Neural crest cell (in vitro differentiated cells): ENCODE data around the gene RAD23B. TPM values are rescaled to one million over a fixed set of nuclear protein-coding genes. Genes with fewer than 3 reads are reported as not detected.

Experiments used
- DNase-seq: peaks from one replicate; pipeline ENCODE4 v3.0.0; 2021; ENCODE audit warnings: low read depth, mixed read lengths, low spot score
- H3K27ac Mint-ChIP-seq: one replicate; pipeline ENCODE4 v1.8.0; 2021; ENCODE audit warnings: mild to moderate bottlenecking, mixed read lengths; ENCODE audit not compliant: unreplicated experiment
- H3K27me3 Mint-ChIP-seq: 2 replicates; pipeline ENCODE4 v1.8.0; 2021; ENCODE audit warnings: low read depth, mild to moderate bottlenecking, mixed read lengths
- H3K36me3 Mint-ChIP-seq: 2 replicates; pipeline ENCODE4 v1.8.0; 2021; ENCODE audit warnings: low read depth, mild to moderate bottlenecking, mixed read lengths
- H3K4me1 Mint-ChIP-seq: 2 replicates; pipeline ENCODE4 v1.8.0; 2021; ENCODE audit warnings: mixed read lengths
- H3K4me3 Mint-ChIP-seq: one replicate; pipeline ENCODE4 v1.8.0; 2021; ENCODE audit warnings: mild to moderate bottlenecking, mixed read lengths
- H3K9me3 Mint-ChIP-seq: 2 replicates; pipeline ENCODE4 v1.8.0; 2021; ENCODE audit warnings: mixed read lengths
- CTCF ChIP-seq: fragments of 200-600 bp; sonication (generic); conservative IDR thresholded peaks from 2 replicates; pipeline ENCODE4 v1.5.0; 2021; ENCODE audit warnings: antibody characterized with exemption, mild to moderate bottlenecking
- total RNA-seq: library from RNA; stranded (reverse); gene quantifications from 2 replicates; pipeline ENCODE4 v1.2.1, GENCODE V29; 2021

The RAD23B gene
- total RNA-seq, 1 donor from 2014 or later, result 141 TPM

- no peak overlapping the region for H3K4me3 Mint-ChIP-seq
- no peaks in the 10 kb centered on the region for H3K4me1 Mint-ChIP-seq
- H3K27ac Mint-ChIP-seq, result no peak overlapping the region
- H3K9me3 Mint-ChIP-seq, result peaks cover 10% of the 10 kb centered on the region
- DNase-seq, result no peak
- peaks cover 9% of the 10 kb centered on the region for H3K27me3 Mint-ChIP-seq
- no peak for TF ChIP-seq CTCF
- H3K36me3 Mint-ChIP-seq, result no peaks in the 10 kb centered on the region
Measured at GRCh38 chr9:107348836-107349235, 65.8 kb downstream of the RAD23B start.

- TF ChIP-seq CTCF, result no peak
- no peak overlapping the region for H3K27ac Mint-ChIP-seq
- peaks cover 10% of the 10 kb centered on the region for H3K9me3 Mint-ChIP-seq
- H3K27me3 Mint-ChIP-seq, result peaks cover 9% of the 10 kb centered on the region
- no peaks in the 10 kb centered on the region for H3K4me1 Mint-ChIP-seq
- no peak for DNase-seq
- no peak overlapping the region for H3K4me3 Mint-ChIP-seq
- H3K36me3 Mint-ChIP-seq, result no peaks in the 10 kb centered on the region
Measured at GRCh38 chr9:107350443-107350842, 67.4 kb downstream of the RAD23B start.

GRCh38 chr9:107351382-107352045 is 68.4 kb downstream of the RAD23B start:
- DNase-seq, result no peak
- Mint-ChIP-seq H3K4me3 (no peak overlapping the region), H3K36me3 (no peaks in the 10 kb centered on the region), H3K4me1 (no peaks in the 10 kb centered on the region), H3K27me3 (peaks cover 9% of the 10 kb centered on the region), H3K9me3 (peaks cover 10% of the 10 kb centered on the region), H3K27ac (no peak overlapping the region)
- no peak for TF ChIP-seq CTCF

- Mint-ChIP-seq H3K27me3 (peaks cover 9% of the 10 kb centered on the region), H3K27ac (no peak overlapping the region), H3K36me3 (no peaks in the 10 kb centered on the region), H3K4me1 (peaks cover 7% of the 10 kb centered on the region), H3K9me3 (peaks cover 10% of the 10 kb centered on the region), H3K4me3 (no peak overlapping the region)
- TF ChIP-seq CTCF, result no peak
- DNase-seq, result no peak
Measured at GRCh38 chr9:107355394-107355793, 72.3 kb downstream of the RAD23B start.

- Mint-ChIP-seq H3K27me3 (no peaks in the 10 kb centered on the region), H3K4me3 (no peak overlapping the region), H3K36me3 (no peaks in the 10 kb centered on the region), H3K4me1 (peaks cover 15% of the 10 kb centered on the region), H3K9me3 (peaks cover 2% of the 10 kb centered on the region), H3K27ac (no peak overlapping the region)
- DNase-seq, result no peak
- no peak for TF ChIP-seq CTCF
Measured at GRCh38 chr9:107358986-107359385, 75.9 kb downstream of the RAD23B start.
